Stimulated activated CD8-positive, alpha-beta memory T cell treated with anti-CD3 and anti-CD28 coated beads, Interleukin-7, amount 100 ng/mL, for 1 hour (primary cell): ENCODE results near the gene KRTAP10-7.
"Not testable (repeated sequence)": the region's sequence is repeated elsewhere in the genome, so short reads cannot be mapped to it uniquely, and the experiment has no call there.

ENCODE experiments used
- DNase-seq, 2 donors: peaks; one replicate each; pipeline ENCODE4 v3.0.0-alpha.2; 2020; ENCODE audit warnings: low read depth in 2 of 2

KRTAP10-7 gene

DNA sequence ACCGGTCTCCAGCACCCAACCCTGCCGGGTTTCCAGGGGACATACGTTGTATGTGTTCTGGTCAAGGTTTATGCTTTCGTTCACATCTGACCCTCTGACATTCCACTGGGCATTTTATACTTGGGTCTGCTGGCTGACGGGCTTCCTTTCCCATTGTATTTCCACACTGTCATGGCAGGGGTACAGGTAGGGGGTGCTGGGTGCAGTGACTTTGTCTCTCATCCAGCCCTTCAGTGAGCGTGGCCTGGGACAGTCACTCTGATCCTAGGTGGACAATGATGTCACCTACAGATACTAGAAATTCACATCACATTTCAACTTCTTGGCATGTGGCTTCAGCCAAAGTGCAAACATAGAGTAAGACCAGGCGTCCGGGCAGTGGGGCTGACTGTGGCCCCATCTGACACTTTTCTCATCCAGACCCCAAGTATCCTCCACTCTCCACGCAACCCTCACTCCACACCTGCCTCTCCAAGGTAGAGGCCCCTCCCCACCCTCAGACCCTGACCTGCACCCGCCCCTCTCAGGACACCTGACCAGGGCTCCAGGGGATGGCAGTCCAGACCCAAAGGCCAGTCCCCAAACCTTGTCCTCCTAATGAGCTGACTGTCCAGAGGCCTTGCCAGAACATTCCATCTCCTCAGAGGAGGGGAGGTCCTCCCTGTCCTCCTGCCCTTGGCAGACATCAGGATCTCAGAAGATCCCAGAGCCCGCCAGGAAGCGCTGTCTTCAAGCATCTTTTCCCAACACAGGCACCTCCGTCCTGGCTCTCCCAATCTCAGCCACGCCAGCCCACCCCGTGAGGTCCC is 36.0 kb downstream of the KRTAP10-7 start:
- DNase-seq = no peak

DNA sequence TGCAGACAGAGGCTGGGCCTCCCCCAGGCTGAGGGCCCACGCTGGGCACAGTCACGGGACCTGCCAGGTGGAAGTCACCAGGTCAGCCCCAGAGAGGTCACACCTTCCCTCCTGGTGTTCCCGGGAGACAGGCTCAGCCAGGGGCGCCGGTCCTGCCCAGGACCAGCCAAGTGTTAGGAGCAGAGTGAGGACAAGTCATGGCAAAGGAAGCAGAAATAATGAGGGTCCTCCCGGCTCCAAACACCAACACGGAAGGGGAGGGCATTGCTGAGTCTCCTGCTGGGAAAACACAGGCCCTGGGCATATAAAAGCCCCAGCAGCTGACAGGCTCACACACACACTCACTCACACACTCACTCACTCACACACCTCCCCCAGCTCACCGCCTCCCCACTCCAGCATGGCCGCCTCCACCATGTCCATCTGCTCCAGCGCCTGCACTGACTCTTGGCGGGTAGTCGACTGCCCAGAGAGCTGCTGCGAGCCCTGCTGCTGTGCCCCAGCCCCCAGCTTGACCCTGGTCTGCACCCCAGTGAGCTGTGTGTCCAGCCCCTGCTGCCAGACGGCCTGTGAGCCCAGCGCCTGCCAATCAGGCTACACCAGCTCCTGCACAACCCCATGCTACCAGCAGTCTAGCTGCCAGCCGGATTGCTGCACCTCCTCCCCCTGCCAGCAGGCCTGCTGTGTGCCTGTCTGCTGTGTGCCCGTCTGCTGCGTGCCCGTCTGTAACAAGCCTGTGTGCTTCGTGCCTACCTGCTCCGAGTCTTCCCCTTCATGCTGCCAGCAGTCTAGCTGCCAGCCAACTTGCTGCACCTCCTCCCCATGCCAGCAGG is 36.8 kb downstream of the KRTAP10-7 start, which contains the start of gene KRTAP10-10:
TSS of gene KRTAP10-10 (plus strand) at position 339 of the 833 bp plus-strand sequence. CDS start at position 401, 62 bp downstream.
- DNase-seq = no peak

DNA sequence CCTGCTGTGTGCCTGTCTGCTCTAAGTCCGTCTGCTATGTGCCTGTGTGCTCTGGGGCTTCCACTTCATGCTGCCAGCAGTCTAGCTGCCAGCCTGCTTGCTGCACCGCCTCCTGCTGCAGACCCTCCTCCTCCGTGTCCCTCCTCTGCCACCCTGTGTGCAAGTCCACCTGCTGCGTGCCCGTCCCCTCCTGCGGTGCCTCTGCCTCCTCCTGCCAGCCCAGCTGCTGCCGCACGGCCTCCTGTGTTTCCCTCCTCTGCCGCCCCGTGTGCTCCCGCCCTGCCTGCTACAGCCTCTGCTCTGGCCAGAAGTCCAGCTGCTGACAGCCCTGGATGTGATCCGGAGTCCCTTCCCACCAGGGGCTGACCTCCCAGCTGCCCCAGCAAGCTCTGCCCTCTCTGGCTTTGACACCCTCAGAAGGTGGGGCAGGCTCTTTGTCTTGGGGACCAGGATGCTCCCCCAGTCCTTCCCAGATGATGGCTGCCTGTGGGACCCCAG is 37.5 kb downstream of the KRTAP10-7 start:
- DNase-seq = not testable (repeated sequence)

DNA sequence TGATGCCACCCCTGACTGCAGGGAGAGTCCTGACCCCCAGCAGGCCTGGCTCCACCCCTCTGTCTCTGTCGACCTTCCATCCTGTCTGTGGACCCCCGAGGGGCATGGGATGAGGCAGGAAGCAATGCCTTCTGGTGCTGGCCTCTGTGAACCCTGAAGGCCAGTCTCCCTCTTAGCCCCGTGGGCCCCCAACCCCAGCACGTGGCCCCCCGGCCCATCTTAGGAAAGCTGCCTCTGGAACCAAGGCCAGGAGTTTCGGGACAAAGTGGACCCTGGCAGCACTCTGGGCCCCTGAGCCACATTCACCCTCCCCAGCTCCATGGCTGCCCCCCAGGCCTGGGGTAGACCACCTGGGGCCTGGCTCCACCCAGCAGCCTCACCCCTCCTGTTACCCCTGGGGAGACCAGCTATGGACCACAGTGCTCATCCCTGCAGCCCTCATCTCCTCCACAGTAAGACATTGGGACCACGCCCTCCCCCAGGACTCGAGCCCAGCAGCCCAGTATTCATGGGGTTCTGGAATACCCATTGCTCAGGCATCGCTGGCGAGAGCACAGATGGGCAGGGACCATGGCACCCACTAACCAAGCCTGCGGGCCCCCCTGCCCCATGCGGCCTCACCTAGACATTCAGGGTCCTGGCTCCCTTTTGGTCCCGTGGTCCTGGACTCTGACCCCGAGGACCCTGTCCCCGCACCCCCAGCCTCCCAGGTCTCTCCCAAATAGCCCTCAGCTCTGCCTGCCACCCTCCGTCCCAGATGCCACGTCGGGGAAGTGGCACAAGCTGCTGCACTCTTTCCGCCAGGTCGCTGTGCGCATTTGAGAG is 38.3 kb downstream of the KRTAP10-7 start:
- DNase-seq = not testable (repeated sequence)

DNA sequence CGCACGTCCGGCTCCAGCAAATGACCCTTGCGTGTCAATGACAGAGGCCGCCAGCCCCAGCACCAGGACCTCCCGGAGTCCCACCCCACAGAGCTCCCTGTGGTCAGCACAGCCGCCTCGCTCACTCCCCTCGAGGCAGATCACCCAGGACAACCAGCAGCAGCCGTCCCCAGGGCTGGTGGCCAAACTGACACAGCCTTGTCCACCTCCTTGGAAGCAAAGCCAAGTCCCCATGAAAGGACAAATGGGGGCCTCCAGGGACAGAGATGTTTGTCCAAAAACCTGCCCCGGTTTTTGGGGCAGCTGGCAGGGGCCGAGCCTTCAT is 38.9 kb downstream of the KRTAP10-7 start:
- DNase-seq = no peak

DNA sequence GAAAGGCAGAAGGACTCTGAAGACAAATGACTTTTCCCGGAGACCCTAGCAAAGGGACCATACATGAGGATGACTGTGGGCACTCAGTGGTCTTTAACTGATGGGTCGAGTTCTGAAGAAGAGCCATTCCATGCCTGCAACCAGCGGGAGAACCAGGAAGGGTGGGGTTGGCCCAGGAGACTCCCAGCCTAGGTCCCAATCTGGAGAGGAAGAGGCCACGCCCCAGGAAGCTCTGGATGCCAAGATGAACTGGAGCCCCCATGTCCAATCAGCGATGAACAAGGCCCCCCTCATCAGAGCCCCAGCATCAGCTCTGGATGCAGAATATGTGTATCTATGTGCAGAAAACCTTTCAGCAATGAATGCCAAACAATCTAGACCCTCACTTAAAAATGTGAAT is 40.4 kb downstream of the KRTAP10-7 start:
- no peak for DNase-seq

DNA sequence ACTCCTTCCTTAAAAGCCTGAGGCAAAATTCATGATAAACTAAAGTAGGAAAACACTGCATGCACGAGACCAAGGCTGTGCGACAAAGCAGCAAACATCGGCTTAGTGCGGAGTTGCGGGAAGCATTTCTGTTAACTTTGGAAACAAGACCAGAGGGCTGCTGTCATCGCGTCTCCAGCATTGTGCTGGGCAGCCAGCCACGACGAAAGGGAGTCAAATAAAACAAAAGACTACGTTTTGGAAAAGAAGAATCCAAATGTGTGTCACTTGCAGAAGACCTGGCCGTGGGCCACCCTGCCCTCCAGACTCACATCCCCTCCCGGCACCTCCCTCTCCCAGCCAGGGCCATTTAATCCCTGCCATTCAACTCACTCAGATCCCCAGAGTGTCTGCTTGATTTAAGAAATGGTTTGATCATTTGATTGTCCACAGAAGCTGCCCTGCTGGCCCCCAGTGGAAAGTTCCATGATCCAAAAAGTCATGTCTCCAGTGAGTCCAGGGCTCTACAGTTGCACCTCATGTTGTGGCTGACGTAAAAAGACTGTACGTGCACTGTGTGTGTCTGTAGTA is 43.4 kb downstream of the KRTAP10-7 start:
- DNase-seq = no peak

DNA sequence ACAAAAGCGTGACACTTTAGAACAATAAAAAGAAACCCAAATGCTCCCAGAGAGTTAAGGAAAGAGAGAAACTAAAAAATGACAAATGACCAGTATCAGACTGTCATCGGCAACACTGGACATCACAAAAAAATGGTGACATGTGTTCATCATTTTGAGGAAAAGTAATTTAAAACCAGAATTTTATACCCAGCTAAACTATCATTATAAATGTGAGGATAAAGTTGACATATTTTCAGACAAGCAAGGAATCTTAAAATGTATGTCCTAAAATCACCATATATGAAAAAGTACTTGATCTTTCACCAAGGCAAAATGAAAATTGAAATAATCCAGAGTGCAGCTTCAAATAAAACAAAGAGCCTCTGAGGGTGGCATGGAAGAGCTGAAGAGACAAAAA is 44.5 kb downstream of the KRTAP10-7 start:
- DNase-seq = no peak

DNA sequence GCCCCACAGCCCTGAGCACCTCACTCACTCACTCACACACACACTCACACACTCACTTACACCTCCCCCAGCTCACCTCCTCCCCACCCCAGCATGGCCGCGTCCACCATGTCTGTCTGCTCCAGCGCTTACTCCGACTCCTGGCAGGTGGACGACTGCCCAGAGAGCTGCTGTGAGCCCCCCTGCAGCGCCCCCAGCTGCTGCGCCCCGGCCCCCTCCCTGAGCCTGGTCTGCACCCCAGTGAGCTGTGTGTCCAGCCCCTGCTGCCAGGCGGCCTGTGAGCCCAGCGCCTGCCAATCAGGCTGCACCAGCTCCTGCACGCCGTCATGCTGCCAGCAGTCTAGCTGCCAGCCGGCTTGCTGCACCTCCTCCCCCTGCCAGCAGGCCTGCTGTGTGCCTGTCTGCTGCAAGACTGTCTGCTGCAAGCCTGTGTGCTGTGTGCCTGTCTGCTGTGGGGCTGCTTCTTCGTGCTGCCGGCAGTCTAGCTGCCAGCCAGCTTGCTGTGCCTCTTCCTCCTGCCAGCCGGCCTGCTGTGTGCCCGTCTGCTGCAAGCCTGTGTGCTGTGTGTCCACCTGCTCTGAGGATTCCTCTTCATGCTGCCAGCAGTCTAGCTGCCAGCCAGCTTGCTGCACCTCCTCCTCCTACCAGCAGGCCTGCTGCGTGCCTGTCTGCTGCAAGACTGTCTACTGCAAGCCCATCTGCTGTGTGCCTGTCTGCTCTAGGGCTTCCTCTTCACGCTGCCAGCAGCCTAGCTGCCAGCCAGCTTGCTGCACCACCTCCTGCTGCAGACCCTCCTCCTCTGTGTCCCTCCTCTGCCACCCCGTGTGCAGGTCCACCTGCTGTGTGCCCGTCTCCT is 46.2 kb downstream of the KRTAP10-7 start, which contains the start of gene KRTAP10-11:
TSS of gene KRTAP10-11 (plus strand) at position 49 of the 856 bp plus-strand sequence. CDS start at position 94, 45 bp downstream.
- not testable (repeated sequence) for DNase-seq

DNA sequence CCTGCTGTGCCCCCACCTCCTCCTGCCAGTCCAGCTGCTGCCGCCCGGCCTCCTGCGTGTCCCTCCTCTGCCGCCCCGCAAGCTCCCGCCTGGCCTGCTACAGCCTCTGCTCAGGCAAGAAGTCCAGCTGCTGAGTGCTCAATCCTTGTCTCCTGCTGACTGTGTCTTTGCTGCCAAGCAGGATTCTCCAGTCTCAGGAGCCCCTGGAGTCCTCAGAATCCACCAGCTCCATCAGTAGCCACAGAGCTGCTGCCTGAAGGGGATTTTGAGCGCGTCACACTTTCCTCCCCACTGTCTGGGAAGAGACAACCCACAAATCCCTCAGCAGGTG is 46.8 kb downstream of the KRTAP10-7 start:
- no peak for DNase-seq

DNA sequence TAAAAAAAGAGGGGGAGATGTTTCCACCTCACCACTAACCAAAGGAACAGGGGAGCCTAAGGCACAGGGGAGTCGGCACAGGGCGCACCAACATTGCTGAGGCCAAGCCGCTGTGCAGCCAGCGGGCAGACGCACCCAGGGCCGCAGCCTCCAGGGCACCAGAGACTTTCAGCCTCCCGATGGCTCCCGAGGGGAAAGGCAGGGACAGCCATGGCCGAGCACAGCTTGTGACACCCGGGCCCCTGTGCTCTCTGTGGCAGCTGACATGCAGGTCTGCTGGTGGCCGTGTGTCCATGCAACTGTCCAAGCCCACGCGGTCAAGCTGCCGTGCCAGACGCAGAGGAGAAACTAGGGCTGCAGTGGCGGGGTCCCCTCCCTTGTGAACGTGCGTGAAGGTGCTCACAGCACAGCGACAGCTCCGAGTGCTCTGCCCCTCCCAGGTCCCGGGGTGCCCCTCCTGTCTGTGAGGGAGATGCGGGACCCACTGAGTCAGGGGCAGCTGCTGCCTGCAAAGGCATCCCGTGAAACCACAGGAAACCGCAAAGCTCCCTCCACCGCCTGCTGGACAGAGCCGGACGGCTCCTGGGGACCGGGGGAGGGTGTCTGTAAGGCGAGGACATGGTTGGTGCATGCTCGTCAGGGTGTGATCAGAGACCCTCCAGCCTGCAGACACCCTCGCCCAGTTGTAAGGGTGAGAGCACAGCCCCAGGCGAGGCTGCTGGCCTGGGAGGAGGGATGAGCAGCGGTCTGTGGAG is 48.3 kb downstream of the KRTAP10-7 start:
- DNase-seq = no peak

DNA sequence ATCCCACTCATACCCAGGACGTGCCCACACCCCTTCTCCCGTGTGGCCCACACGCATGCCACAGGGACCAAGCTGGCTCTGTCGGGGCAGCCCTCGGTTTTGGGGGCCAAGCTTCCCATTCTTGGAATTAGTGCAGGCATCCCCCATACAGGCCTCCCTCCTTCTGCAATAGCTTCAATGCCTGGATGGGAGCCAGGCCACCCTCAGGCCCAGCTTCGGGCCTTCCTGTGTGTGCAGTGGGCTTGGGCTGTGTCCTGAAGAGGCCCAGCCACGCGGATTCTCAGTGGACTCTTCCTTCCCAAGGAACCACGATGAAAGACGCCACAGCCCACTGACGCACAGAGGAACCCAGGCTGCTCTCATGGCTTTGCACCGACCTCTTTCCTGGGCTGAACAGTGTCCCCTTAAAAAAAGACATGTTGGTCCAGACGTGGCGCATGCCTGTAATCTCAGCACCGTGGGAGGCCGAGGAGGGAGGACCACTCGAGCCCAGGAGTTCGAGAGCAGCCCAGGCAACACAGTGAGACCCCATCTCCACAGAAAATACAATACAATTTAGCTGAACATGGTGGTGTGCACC is 49.2 kb downstream of the KRTAP10-7 start:
- DNase-seq = no peak

DNA sequence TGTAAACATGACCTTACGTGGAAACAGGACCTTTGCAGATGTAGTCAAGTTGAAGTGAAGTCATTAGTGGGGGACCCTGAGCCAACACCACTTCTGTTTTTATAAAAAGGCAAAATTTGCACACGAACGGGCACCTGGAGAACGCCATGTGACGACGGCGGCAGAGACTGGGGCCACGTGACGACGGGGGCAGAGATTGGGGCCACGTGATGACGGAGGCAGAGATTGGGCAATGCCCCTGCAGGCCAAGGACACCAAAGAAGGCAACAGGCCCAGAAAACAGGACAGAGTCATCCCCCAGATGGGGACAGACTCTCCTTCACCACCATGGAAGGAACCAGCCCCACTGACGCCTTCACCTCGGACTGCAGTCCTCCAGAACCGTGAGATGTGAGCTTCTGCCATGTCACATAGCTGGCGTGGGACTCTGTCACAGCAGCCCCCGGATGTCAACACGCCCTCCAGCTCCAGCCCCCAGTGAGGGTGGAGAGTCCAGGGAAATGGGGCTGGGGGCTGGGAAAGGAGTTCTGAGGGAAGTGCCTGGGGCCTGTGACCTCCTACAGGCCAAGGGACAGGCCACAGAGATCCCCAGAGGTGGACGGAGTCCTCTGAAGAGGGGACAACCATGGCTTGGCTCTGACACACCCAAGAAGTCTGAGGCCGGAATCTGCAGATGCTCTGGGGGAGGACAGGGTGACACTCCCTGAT is 50.0 kb downstream of the KRTAP10-7 start:
- DNase-seq = no peak

DNA sequence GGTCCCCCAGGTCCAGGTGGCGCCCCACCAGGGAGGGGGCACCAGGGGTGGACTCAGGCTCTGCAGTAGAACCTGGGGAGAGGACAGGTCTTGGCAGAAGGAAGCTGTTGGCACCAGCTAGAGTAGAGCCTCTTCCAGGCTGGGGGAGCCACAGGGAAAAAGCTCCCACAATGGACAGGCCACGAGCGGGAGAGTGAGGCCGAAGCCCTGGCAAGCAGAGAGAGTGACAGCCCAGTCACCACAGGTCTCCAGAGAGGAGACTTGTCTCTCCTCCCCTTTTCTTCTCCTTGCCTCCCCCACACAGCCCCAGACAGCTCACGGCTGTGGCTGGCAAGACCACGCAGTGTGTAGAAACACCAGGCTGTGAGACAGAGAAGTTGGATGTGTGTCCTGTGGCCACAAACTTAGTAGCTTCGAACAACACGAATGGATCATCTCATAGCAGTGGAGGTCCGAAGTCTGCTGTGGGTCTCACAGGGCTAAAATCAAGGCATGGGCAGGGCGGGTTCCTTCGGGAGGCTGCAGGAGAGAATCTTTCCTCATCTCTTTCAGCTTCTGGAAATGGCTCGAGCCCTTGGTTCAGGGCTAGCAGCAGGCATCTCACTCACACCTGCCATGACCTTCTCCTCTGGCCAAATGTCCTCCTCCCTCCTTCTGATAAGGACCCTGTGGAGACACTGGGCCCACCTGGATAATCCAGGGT is 50.7 kb downstream of the KRTAP10-7 start:
- no peak for DNase-seq
